GM23248 (cell line): ENCODE results near the gene PP2D1. TPM values are rescaled to one million over a fixed set of nuclear protein-coding genes. Genes with fewer than 3 reads are reported as not detected.
A peak's percentile ranks its signal among the peaks of the same experiment; 100 is the strongest.

Experiments
- DNase-seq: peaks from one replicate; pipeline ENCODE4 v3.0.0-alpha.2; 2015
- H2AFZ ChIP-seq: fragments of 200-600 bp; sonication (generic); 2 replicates; pipeline ENCODE4 v1.6.1; 2016; ENCODE audit warnings: antibody characterized with exemption
- H3F3A ChIP-seq: fragments of 200-600 bp; sonication (generic); 2 replicates; pipeline ENCODE4 v1.6.1; 2016; ENCODE audit warnings: mild to moderate bottlenecking, antibody characterized with exemption, mixed run types; ENCODE audit not compliant: insufficient read depth
- H3K27ac ChIP-seq: fragments of 200-600 bp; sonication (generic); 2 replicates; pipeline ENCODE4 v1.5.1; 2016; ENCODE audit warnings: mild to moderate bottlenecking
- H3K27me3 ChIP-seq: fragments of 200-600 bp; sonication (generic); replicated peaks from 2 replicates; pipeline ENCODE4 v1.6.1; 2016; ENCODE audit warnings: mild to moderate bottlenecking; ENCODE audit not compliant: insufficient read depth
- H3K36me3 ChIP-seq: fragments of 200-600 bp; sonication (generic); 2 replicates; pipeline ENCODE4 v1.6.1; 2016; ENCODE audit warnings: low read depth, mild to moderate bottlenecking
- H3K4me1 ChIP-seq: fragments of 200-600 bp; sonication (generic); 2 replicates; pipeline ENCODE4 v1.6.1; 2016; ENCODE audit warnings: mild to moderate bottlenecking; ENCODE audit not compliant: insufficient read depth
- H3K4me2 ChIP-seq: fragments of 200-600 bp; sonication (generic); one replicate; pipeline ENCODE4 v1.6.1; 2016; ENCODE audit warnings: mild to moderate bottlenecking; ENCODE audit not compliant: unreplicated experiment
- H3K4me3 ChIP-seq: fragments of 200-600 bp; sonication (generic); 2 replicates; pipeline ENCODE4 v1.5.1; 2016; ENCODE audit warnings: mild to moderate bottlenecking
- H3K79me2 ChIP-seq: fragments of 200-600 bp; sonication (generic); 2 replicates; pipeline ENCODE4 v1.6.1; 2016; ENCODE audit warnings: mild to moderate bottlenecking; ENCODE audit not compliant: insufficient read depth
- H3K9ac ChIP-seq: fragments of 200-600 bp; sonication (generic); 2 replicates; pipeline ENCODE4 v1.6.1; 2016; ENCODE audit warnings: mild to moderate bottlenecking
- H3K9me2 ChIP-seq: fragments of 200-600 bp; sonication (generic); 2 replicates; pipeline ENCODE4 v1.6.1; 2016; ENCODE audit warnings: mixed run types, mild to moderate bottlenecking, moderate library complexity; ENCODE audit not compliant: insufficient read depth
- H3K9me3 ChIP-seq: fragments of 200-600 bp; sonication (generic); one replicate; pipeline ENCODE4 v1.6.1; 2017; ENCODE audit warnings: low read depth
- H4K20me1 ChIP-seq: fragments of 200-600 bp; sonication (generic); 2 replicates; pipeline ENCODE4 v1.6.0; 2016; ENCODE audit not compliant: insufficient read depth
- EZH2 ChIP-seq: fragments of 200-600 bp; sonication (generic); IDR thresholded peaks from 2 replicates; pipeline ENCODE4 v1.6.1; 2018; ENCODE audit warnings: antibody characterized with exemption, mild to moderate bottlenecking; ENCODE audit not compliant: insufficient read depth, poor library complexity, severe bottlenecking
- EZH2phosphoT487 ChIP-seq: fragments of 200-600 bp; sonication (generic); IDR thresholded peaks from 2 replicates; pipeline ENCODE4 v1.6.1; 2018; ENCODE audit warnings: antibody characterized with exemption, moderate library complexity, mild to moderate bottlenecking, low read depth; ENCODE audit not compliant: insufficient read depth
- WGBS, 2 experiments: methylation state at CpG; one replicate each; pipeline ENCODE4 v1.1.6; 2015 to 2017; ENCODE audit warnings: low lambda C conversion rate in 2 of 2, low coverage in 1 of 2; ENCODE audit errors: missing lambda C conversion rate in 2 of 2; 5-methylcytosine and 5-hydroxymethylcytosine counted together
- in situ Hi-C: fragments of 300-500 bp; cut with MboI; formaldehyde crosslinking; loops from 2 replicates; pipeline ENCODE4 v1.15.0; 2020
- polyA plus RNA-seq: library from polyadenylated mRNA; unstranded; fragments of >200 nt; fragmentation: Nextera tagmentation; extraction: Ambion mirVana; gene quantifications from 2 replicates; pipeline ENCODE4 v1.2.1, GENCODE V29; 2016
- total RNA-seq: library from RNA; depleted of rRNA; stranded (reverse); fragments of >200 nt; shearing (Covaris generic); gene quantifications from 2 replicates; pipeline ENCODE4 v1.2.3, GENCODE V29; 2014

The PP2D1 gene
- total and polyA plus RNA-seq, 2 experiments from 2014 or later, result 0.16 TPM; not detected in 1

DNA sequence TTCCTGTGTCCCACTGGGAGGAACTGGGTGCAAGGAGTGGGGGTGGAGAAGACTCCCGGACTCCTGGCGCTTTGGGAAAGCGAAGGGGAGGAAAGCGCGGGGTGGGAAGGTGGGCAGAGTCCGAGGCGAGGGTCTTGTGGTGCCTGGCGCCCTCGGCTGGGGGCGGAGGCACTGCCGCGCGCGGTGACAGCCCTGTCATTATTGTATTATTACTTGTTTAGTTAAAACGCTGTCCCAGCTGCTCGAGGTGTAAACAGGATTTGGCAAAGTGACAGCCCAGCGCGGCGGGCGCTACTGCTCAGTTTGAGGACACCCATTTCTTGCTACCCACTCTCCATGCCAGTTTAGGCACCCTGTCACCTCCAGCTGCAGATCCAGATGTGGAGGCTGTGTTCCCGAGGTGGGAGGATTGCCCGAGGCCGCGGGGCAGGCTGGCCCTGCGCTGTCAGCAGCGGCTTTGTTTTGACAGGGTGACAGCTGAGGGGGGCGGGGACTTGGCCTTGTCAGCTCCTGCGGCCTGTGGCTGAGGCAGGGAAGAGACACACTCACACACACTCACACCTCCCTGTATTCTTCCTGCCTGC, 29.2 kb upstream of the PP2D1 start:
- TF ChIP-seq EZH2, result no peak
- TF ChIP-seq EZH2phosphoT487, result no peak
- Histone ChIP-seq H3K4me3 (peak overlapping the region; percentile 97), H3K27ac (no peak overlapping the region), H3K36me3 (no peaks in the 10 kb centered on the region), H3K27me3 (no peaks in the 10 kb centered on the region), H3K4me1 (peaks cover 21% of the 10 kb centered on the region; the same call in 1 of the 2 replicates), H3K79me2 (no peaks in the 10 kb centered on the region), H3K9me2 (no peaks in the 10 kb centered on the region), H3K9me3 (no peaks in the 10 kb centered on the region), H3K9ac (peak overlapping the region; percentile 63), H3K4me2 (peak overlapping the region; percentile 86), H2AFZ (peak overlapping the region; percentile 98), H4K20me1 (no peaks in the 10 kb centered on the region), H3F3A (peaks cover 8% of the 10 kb centered on the region; the same call in 1 of the 2 replicates)
- in situ Hi-C loops, result no loop called here
- WGBS, 2 experiments, result 4% methylated on average over 28 of the region's 28 CpGs
- DNase-seq, result peak; percentile 74

DNA sequence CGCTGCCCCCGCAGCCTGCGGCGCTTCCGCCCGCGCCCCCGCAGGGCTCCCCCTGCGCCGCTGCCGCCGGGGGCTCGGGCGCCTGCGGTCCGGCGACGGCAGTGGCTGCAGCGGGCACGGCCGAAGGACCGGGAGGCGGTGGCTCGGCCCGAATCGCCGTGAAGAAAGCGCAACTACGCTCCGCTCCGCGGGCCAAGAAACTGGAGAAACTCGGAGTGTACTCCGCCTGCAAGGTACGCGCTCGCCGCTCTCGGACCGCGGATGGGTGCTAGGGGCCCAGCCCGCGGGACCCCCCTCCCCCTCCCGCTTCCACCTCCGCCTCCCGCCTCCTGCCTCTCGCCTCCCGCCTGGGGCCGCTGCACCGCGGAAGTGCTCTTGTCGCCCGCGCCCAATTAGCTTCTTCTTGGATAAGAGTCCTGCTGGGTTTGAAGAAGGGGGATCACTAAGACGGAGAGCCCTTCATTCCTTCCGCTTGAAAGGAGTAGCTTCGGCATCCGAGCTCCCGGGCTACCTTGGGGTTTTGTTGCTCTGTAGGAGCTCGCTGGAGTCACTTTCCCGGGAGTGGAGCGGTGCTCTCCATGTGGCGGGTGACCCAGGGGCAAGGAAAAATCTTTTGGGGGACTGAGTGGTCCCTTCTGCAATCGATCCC, 28.6 kb upstream of the PP2D1 start:
- H3K27ac ChIP-seq, result no peak overlapping the region
- no peaks in the 10 kb centered on the region for H3K27me3 ChIP-seq
- no peaks in the 10 kb centered on the region for H3K36me3 ChIP-seq
- H3K9me3 ChIP-seq, result no peaks in the 10 kb centered on the region
- H2AFZ ChIP-seq, result peak overlapping the region; percentile 98
- no peaks in the 10 kb centered on the region for H3K79me2 ChIP-seq
- 0 to 2% methylated on average over 24 to 51 of the region's 64 CpGs for WGBS, 2 experiments
- in situ Hi-C loops, result no loop called here
- peaks cover 8% of the 10 kb centered on the region; the same call in 1 of the 2 replicates for H3F3A ChIP-seq
- peaks cover 21% of the 10 kb centered on the region; the same call in 1 of the 2 replicates for H3K4me1 ChIP-seq
- H3K4me3 ChIP-seq, result peak overlapping the region; percentile 97
- H3K9ac ChIP-seq, result peak overlapping the region; percentile 63
- no peaks in the 10 kb centered on the region for H4K20me1 ChIP-seq
- peak overlapping the region; percentile 86 for H3K4me2 ChIP-seq
- TF ChIP-seq EZH2phosphoT487 (no peak), EZH2 (no peak)
- peak; percentile 82 for DNase-seq
- H3K9me2 ChIP-seq, result no peaks in the 10 kb centered on the region

DNA sequence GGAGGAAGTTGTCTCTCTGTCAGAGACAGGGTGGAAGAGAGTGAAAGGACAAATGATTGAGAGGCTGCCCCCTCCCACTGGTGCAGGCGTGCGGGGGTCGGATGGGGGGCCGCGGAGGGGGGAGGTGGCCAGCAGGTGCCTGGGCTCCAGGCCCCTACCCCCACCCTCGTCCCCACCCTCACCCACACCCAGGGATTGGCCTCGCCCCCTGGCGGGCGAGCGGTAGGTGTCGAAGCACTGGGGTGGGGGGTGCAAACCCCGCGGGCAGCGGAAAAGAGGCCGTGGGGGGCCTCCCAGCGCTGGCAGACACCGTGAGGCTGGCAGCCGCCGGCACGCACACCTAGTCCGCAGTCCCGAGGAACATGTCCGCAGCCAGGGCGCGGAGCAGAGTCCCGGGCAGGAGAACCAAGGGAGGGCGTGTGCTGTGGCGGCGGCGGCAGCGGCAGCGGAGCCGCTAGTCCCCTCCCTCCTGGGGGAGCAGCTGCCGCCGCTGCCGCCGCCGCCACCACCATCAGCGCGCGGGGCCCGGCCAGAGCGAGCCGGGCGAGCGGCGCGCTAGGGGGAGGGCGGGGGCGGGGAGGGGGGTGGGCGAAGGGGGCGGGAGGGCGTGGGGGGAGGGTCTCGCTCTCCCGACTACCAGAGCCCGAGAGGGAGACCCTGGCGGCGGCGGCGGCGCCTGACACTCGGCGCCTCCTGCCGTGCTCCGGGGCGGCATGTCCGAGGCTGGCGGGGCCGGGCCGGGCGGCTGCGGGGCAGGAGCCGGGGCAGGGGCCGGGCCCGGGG, 27.9 kb upstream of the PP2D1 start, which contains the start of gene KAT2B:
Gene KAT2B (plus strand): TSS at position 682 of the 783 bp plus-strand sequence. CDS start 32 bp downstream, at position 714.
- 0 to 1% methylated on average over 12 to 52 of the region's 75 CpGs for WGBS, 2 experiments
- peak within 1 kb of the TSS; percentile 63 for H3K9ac ChIP-seq
- H2AFZ ChIP-seq, result peak within 1 kb of the TSS; percentile 98
- peak within 1 kb of the TSS; percentile 97 for H3K4me3 ChIP-seq
- H3K4me1 ChIP-seq, result peaks cover 21% of the 10 kb centered on the region; the same call in 1 of the 2 replicates
- no peaks in the 10 kb centered on the region for H3K27me3 ChIP-seq
- H3K9me3 ChIP-seq, result no peaks in the 10 kb centered on the region
- no peaks in the 10 kb centered on the region for H3K9me2 ChIP-seq
- H3F3A ChIP-seq, result peaks cover 8% of the 10 kb centered on the region; the same call in 1 of the 2 replicates
- H3K79me2 ChIP-seq, result no peaks in the 10 kb centered on the region
- H3K4me2 ChIP-seq, result peak within 1 kb of the TSS; percentile 92
- in situ Hi-C loops, result no loop called here
- TF ChIP-seq EZH2phosphoT487 (no peak), EZH2 (no peak)
- peak; percentile 81 for DNase-seq
- no peak within 1 kb of the TSS for H3K27ac ChIP-seq
- no peaks in the 10 kb centered on the region for H4K20me1 ChIP-seq
- no peaks in the 10 kb centered on the region for H3K36me3 ChIP-seq

DNA sequence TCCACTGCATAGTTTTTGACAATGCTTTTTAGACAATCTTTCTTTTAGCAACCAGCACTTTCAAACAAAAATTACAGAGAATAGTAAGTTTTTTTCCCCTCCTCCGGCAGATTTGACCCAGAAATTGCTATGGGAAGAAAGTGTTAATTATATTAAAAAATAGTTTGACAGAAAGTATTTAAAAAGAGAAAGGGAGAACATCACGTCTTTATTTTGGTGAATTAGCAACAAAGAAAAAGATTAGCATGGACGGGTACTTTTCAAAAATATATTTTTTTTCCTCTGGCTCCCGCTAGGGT, 27.4 kb upstream of the PP2D1 start:
- Histone ChIP-seq H3K4me2 (peak overlapping the region; percentile 92), H3K9ac (peak overlapping the region; percentile 57), H4K20me1 (no peaks in the 10 kb centered on the region), H3K4me1 (peaks cover 21% of the 10 kb centered on the region; the same call in 1 of the 2 replicates), H3K4me3 (peak overlapping the region; percentile 86), H3K27ac (no peak overlapping the region), H3K9me2 (no peaks in the 10 kb centered on the region), H3K9me3 (no peaks in the 10 kb centered on the region), H3K27me3 (no peaks in the 10 kb centered on the region), H3K36me3 (no peaks in the 10 kb centered on the region), H2AFZ (peak overlapping the region; percentile 89), H3K79me2 (no peaks in the 10 kb centered on the region), H3F3A (peaks cover 8% of the 10 kb centered on the region; the same call in 1 of the 2 replicates)
- TF ChIP-seq EZH2phosphoT487 (no peak), EZH2 (no peak)
- WGBS, 2 experiments, result 1% methylated on average over 4 of the region's 4 CpGs
- DNase-seq, result no peak
- in situ Hi-C loops, result no loop called here
